ENCODE results near the gene TMEFF1.

The TMEFF1 gene

GRCh38 chr9:100605405-100605804 lies 132.5 kb downstream of the TMEFF1 start:
- DNase-seq (ENCODE audit: low spot score) = no peak

- DNase-seq (ENCODE audit: low spot score) = no peak
These were observed 146.2 kb downstream of the TMEFF1 start for GRCh38 chr9:100619194-100619593.

GRCh38 chr9:100619665-100620064 lies 146.7 kb downstream of the TMEFF1 start:
- no peak for DNase-seq (ENCODE audit: low spot score)

GRCh38 chr9:100623969-100624368 lies 151.0 kb downstream of the TMEFF1 start:
- no peak for DNase-seq (ENCODE audit: low spot score)

GRCh38 chr9:100626949-100627348 lies 154.0 kb downstream of the TMEFF1 start:
- no peak for DNase-seq (ENCODE audit: low spot score)
